HG03139 (cell line): Measurements from ENCODE around the gene RPS15.
"Not testable (repeated sequence)": the region's sequence is repeated elsewhere in the genome, so short reads cannot be mapped to it uniquely, and the experiment has no call there.

Experiments
- ATAC-seq: cut with Tn5 transposase; IDR thresholded peaks from one replicate; pipeline ENCODE4 v1.9.1; 2021; ENCODE audit not compliant: unreplicated experiment

The RPS15 gene

DNA sequence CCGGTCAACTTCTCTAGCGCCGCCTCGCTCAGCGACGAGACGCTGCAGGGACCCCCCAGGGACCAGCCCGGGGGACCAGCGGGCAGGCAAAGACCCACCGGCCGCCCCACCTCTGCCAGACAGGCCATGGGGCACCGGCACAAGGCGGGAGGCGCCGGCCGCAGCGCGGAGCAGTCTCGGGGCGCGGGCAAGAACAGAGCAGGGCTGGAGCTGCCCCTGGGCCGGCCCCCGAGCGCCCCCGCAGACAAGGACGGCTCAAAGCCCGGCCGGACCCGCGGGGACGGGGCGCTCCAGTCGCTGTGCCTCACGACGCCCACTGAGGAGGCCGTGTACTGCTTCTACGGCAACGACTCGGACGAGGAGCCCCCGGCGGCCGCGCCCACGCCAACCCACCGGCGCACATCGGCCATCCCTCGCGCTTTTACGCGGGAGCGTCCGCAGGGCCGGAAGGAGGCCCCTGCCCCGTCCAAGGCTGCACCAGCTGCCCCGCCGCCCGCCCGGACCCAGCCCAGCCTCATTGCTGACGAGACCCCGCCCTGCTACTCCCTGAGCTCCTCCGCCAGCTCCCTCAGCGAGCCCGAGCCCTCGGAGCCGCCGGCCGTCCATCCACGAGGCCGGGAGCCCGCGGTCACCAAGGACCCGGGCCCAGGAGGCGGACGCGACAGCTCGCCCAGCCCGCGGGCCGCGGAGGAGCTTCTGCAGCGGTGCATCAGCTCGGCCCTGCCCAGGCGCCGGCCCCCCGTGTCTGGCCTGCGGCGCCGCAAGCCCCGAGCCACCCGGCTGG, 29.5 kb downstream of the RPS15 start:
- no peak for ATAC-seq

DNA sequence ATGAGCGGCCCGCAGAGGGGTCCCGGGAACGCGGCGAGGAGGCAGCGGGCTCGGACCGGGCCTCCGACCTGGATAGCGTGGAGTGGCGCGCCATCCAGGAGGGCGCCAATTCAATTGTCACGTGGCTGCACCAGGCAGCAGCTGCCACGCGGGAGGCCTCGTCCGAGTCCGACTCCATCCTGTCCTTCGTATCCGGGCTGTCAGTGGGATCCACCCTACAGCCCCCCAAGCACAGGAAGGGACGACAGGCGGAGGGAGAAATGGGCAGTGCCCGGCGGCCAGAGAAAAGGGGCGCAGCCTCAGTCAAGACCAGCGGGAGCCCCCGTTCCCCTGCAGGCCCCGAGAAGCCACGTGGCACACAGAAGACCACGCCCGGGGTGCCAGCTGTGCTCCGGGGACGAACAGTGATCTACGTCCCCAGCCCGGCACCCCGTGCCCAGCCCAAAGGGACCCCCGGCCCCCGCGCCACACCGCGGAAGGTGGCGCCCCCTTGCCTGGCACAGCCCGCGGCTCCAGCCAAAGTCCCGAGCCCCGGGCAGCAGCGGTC, 30.2 kb downstream of the RPS15 start:
- ATAC-seq, result no peak

DNA sequence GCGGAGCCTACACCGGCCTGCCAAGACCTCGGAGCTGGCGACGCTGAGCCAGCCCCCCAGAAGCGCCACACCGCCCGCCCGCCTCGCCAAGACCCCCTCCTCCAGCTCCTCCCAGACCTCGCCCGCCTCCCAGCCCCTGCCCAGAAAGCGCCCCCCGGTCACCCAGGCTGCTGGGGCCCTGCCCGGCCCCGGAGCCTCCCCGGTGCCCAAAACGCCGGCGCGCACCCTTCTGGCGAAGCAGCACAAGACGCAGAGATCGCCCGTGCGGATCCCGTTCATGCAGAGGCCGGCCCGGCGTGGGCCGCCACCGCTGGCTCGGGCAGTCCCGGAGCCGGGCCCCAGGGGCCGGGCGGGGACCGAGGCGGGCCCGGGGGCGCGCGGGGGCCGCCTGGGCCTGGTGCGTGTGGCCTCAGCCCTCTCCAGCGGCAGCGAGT, 30.6 kb downstream of the RPS15 start:
- ATAC-seq, result no peak

DNA sequence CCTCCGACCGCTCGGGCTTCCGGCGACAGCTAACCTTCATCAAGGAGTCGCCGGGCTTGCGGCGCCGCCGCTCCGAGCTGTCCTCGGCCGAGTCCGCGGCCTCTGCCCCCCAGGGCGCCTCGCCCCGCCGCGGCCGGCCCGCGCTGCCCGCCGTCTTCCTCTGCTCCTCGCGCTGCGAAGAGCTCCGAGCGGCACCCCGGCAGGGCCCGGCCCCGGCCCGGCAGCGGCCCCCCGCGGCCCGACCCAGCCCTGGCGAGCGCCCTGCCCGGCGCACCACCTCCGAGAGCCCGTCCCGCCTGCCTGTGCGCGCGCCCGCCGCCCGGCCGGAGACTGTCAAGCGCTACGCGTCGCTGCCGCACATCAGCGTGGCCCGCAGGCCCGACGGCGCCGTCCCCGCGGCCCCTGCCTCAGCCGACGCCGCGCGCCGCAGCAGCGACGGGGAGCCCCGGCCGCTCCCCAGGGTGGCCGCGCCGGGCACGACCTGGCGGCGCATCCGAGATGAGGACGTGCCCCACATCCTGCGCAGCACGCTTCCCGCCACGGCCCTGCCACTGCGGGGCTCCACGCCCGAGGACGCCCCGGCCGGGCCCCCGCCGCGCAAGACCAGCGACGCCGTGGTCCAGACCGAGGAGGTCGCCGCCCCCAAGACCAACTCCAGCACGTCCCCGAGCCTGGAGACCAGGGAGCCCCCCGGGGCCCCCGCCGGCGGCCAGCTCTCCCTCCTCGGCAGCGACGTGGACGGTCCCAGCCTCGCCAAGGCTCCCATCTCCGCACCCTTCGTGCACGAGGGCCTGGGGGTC, 31.3 kb downstream of the RPS15 start:
- ATAC-seq, result no peak

DNA sequence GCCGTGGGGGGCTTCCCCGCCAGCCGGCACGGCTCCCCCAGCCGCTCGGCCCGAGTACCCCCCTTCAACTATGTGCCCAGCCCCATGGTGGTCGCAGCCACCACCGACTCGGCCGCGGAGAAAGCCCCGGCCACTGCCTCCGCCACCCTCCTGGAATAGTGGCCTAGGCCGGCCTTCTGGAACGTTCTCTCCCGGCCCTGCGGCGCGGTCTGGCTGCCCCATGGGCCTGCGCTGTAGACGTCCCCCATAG, 31.8 kb downstream of the RPS15 start:
- ATAC-seq, result no peak

DNA sequence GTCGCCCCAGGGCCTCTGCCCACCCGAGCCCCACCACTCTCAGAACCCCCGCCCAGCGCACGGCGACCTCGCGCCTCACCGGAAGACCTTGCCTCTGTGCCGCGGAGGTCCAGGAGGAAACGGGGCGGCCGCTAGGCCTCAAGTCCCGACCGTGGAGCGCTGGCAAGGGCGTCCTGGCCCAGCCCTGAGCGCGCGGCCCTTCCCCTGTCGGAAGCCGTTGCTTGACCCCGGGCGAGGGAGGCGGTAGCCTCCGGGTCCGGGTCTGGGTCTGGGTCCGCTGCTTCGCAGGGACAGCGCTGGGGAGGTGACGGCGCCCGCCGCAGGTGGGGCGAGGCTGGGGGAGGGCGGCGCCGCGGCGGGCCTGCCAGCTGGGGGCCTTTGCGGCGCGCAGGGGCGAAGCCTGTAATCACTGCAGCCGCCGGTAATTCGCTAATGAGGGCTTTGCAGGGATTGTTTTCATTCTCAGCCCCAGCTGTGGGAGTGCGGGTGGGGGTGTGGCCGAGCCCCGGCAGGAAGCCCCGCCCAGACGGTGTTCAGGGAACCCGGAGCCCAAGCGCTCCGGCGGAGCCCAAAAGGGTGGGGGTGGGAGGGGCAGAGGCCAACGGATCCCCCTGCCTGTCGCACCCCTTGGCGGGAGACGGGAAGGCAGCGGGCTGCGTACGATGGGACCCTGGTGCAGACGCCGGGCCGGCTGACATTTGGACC, 32.3 kb downstream of the RPS15 start:
- no peak for ATAC-seq

DNA sequence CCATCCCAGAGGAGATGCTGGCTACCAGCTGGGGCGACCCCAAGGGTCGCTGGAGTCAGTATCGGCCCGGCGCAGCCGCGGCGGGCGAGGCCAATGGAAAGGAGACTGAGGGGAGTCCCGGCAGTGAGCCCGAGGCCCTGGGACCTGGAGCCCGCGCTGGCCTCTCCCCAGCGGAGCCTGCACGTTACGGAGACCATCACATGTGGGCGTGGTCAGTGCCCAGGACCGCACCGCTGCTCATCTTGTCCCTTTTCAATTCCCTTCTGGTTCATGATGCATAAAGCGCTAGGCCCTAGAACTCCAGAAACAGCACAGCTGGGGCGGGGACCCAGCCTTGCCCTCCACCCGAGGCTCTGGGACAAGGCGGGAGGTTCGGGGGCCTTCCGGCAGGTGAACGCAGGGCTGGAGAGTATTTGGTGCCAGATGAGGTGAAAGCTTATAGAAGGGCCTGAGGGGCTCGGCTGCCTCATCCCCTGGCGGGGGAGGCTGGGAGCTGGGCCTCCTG, 32.9 kb downstream of the RPS15 start:
- ATAC-seq, result no peak

DNA sequence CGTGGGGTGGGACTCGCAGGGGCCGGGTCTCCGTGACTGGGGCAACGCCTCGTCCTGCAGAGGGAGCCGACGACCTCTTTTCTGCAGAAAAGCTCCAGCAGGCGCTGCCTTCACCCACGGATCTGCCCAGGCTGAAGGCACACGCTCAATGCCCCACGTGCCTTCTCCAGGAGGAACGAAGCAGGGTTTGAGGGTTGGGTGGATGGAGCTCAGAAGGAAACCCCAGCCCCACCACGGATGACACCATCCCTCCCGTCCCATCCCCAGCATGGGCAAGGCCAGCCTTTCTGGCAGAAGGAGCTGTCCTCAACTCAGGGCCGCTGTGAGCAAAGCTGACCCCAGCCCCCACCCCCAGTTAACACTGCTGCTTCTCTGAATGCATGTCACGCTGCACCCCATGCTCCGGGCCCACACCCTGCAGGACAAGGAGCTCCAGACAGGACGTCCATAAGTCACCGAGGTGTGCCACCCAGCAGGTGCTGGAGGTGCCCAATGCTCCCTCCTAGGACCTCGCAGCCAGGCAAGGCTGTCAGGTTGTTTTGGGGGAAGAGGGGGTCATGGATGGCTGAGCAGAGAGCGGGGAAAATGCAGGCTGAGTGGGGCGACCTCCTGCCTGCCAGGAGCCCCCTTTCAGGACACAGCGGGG, 33.4 kb downstream of the RPS15 start:
- no peak for ATAC-seq

DNA sequence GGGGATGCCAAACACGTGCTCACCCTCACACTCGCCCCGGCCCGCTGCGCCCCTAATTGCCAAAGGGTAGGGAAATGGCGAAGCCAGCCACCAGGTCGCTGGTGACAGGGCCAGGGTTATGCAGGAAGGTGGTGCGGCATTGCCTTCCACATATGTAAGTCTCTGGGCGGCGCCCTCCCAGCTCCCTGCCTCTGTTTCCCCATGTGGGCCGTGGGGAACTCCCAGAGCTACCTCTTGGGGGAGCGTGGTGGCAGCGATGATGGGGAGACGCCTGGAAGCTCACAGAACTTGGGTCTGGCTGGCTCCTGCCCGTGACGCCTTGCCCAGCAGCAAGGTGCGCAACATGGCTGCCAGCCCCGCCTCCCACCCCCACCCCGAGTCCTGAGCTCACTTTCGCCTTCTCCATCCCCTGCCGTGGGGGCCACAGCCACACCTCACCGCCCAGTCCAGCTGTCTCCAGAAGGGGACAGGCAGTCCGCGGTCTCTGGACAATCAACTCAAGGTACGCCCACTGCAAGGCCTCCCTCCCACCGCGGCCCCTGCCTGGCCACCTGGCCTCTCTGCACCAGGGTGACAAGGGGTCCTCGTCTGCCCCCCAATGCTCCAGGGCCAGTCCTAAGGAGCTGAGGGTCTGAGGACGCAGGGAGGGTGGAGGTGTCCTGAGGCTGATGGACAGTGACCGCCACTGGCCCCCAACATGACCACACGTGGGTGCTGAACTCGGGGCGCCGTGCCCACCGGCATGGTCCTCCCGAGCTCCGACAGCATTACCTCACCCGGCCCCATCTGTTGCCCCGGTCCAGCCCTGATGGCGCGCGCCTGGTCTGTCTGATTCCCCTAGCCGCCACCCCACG, 34.3 kb downstream of the RPS15 start:
- ATAC-seq, result no peak

DNA sequence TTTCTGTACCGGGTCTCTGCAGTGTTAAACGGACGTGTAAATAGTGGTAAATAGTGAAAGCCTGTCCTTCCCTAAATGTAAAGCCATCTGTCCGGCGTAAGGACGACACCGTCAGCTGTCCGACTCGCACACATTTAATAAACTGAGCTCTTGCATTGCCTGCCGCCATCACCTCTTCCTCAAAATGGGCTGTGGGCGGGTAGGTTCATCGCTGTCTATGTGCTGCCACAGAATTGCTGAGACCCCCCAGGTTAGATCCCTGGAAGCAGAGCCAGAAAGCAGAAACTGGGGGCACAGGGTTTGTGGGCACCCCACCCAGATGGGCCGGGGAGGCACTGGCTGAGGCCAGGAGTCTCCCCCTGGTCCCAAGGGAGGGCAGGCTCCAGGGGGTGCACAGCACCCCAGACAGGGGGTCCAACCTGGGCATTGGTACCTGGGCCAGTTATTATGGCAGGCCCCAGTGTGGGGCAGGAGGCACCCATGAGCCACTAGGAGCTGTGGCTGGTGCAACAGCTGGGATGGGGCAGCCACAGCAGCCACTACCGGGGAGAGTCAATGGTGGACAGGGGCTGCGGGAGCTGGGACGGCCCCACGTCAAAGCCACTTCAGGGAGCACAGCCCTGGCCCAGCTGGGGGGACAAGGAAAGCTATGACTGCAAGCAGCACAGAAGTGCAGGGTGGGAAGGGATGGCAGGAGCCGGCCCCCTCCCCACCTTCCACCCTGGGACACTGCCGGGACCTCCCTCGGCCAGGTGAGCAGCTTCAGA, 35.1 kb downstream of the RPS15 start:
- ATAC-seq, result no peak

DNA sequence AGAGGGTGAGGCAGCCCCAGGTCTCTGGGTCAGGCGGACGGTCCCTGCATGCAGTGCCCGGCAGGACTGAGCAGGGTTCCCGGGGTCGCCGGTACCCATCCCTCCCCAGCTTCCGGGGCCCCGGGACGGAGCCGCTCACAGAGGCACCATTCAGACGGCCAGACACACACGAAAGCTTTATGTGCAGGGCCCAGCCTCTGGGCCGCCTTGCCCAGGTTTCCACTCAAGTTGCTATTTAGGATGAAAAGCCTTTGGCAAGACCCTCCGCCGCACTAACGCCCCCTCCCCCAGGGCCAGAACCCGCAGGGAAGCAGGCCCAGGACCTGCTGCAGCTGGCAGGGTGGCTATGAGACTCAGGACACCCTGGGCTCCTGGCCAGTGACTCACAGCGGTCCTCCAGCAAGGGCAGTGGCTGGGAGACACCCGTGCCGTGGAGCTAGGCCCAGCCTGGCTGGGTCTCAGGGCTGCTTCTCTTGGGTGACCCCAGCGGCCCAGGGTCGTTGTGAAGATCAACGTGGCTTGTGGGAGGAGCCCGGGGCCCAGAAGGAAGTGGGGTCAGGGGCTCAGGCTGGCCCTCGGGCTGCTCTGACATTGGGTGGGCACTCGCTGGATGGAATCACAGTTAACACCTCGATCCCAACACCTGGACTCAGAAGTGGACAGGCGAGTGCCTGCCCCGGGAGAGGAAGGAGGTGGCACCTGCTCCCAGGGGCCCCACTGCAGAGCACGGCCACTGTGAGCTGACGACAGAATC, 36.0 kb downstream of the RPS15 start:
- no peak for ATAC-seq

DNA sequence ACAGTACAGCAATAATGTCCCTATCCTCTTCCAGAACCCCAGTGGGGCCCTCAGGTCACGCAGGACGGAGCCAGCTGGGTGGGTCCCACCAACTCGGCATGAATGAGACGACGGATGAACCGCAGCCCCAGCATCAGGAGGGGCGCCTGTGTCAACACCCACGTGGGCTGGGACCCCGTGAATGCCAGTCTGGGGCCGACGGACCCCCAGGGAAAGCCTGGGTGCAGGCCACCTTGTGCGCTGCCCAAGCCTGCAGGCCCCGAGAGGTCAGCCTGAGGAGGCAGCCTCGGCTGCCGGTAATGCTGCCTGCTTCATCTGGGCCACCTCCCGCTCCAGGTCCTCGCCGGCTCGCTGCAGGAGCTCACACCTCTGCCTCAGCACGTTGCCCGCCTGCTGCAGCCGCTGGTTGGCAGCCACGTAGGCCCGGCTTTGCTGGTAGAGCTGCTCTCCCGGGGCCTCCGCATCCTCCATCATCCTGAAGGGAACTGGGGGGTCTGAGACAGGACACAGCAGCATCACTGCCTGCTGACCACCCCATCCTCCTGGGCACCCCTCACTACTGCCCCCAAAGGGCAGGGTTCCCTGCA, 36.7 kb downstream of the RPS15 start:
- ATAC-seq, result no peak

DNA sequence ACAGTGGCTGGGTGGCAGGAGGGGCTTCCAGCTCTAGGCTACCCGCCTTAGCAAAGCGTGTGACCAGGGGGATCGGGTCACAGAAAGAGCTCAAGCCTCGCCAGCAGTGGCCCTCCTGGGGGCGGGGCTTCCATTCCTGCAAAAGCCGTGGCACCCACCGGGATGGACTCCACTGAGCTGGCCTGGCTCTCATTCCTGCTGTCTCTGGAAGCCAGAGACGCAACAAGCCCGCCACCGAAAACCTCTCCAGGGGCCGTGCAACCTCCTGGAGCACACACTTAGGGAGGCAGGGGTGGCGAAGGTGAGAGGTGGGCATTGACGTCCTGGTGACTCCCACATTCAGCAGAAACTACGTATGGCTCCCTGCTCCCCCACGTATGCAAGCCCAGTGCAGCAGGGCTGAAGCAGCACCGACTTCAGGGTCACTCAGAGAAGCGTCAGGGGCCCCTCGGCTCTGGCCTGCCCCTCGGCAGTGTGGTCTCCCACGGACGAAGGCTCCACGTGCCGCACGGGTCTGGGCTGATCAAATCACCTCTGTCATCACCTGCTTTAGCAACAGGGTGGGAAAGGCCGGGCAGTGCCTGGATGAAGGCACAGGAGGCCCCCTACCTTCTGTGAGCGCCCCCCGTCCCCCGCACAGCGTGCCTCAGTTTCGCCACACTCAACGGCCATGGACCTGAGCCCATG, 37.7 kb downstream of the RPS15 start:
- no peak for ATAC-seq

DNA sequence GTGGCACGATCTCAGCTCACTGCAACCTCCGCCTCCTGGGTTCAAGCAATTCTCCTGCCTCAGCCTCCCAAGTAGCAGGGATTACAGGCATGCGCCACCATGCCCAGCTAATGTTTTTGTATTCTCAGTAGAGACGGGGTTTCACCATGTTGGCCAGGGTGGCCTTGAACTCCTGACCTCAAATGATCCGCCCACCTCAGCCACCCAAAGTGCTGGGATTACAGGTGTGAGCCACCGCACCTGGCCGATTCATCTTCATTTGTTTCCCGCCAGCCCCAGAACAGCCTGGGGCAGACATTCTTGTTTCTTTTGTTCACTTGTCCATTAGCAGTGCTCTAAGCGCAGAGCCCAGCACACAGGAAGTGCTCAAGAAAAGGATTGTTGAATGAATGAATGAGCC, 38.9 kb downstream of the RPS15 start:
- ATAC-seq, result not testable (repeated sequence)

DNA sequence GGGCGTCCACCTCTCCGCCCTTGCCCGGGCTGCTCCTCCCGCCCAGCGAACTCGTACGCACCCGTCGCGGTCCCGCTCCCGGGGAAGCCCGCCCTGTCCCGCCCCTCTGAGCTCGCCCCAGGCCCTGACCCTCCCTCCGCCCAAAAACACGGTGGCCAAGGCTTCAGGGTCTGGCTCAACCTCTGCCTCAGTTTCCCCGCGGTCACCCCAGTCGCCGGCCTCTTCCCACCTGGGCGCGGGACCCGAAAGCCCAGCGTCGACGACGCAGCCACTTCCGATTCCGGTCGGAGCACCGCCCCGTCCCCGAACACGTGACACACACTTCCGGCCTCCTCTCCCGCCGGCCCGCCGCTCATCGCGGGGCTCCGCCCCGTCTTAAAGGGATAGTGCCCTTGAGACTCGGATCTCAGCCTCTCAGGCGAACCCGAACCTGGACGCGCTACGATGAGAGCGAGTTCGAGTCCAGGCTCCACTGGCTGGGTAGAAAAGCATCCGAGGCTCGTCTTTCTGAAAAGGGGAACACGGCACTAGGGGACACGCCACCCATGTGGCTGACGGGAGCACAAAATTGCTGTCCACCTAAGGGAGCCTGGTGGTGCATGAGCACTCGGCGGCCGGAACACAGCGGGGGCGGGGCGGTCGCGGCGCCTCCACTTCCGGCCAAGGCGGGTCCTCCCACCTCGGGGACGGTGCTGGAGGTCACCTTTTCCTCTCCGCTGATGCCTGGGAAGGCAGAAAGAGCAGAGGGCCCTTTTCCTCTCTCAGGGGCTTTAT, 40.9 kb downstream of the RPS15 start, which contains the start of gene C19orf25:
C19orf25 (minus strand) TSS at position 282 of the 774 bp plus-strand sequence. CDS start 312 bp downstream, outside the sequence.
- peak; percentile 69 for ATAC-seq

DNA sequence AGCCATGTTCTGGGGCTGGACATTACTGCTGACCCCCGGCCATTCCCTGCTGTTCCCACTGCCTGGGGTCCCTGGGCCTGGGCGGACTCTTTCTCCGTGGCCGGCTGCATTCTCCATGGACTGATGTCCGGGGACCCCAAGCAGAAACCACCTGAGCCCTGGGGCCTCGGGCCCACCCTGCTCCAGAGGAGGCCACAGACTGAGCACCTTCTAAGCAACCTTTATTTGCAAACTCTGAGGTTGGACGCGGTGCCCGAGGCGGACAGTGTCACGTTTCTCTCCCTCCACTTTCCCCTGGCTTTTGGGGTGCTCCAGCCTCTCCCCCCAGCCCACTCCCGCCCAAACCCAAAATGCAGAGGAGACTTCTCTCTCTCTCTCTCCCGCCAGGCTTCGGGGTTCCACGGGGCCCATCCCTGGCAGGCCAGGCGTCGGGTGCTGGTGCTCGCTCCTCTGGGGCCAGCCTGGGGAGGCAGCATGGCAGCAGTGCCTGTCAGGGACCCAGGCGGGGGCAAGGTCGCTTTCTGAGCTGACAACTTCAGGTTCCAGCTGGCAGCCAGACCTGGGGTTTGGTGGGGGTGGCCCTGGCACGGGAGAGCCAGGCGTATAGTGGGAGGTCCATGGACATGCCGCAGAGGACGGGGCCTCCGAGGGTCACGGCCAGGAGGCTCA, 43.2 kb downstream of the RPS15 start:
- no peak for ATAC-seq
